Thymus (tissue), 11 donors: ENCODE data around the gene TSPAN16. TPM values are rescaled to one million over a fixed set of nuclear protein-coding genes. Genes with fewer than 3 reads are reported as not detected.
A peak's percentile ranks its signal among the peaks of the same experiment; 100 is the strongest.
"Not testable (repeated sequence)": the region's sequence is repeated elsewhere in the genome, so short reads cannot be mapped to it uniquely, and the experiment has no call there.

Source experiments
- DNase-seq, 9 donors: peaks; one replicate each; pipeline ENCODE4 v3.0.0-alpha.2; 2013; ENCODE audit warnings: low spot score in 9 of 9, low read depth in 6 of 9, missing footprints in 1 of 9
- H3K27ac ChIP-seq, 2 donors: one replicate each; pipeline ENCODE4 v1.5.1; 2013; ENCODE audit warnings: control low read depth in 1 of 2, low read depth in 1 of 2, low read length in 1 of 2, mild to moderate bottlenecking in 1 of 2, moderate library complexity in 1 of 2
- H3K27me3 ChIP-seq, 2 donors: one replicate each; pipeline ENCODE4 v1.5.1; 2013; ENCODE audit warnings: low read length in 1 of 2; ENCODE audit not compliant: control insufficient read depth in 2 of 2, insufficient read depth in 1 of 2
- H3K36me3 ChIP-seq, 2 donors: one replicate each; pipeline ENCODE4 v1.5.1; 2013; ENCODE audit warnings: low read length in 1 of 2, mild to moderate bottlenecking in 1 of 2, moderate library complexity in 1 of 2; ENCODE audit not compliant: control insufficient read depth in 2 of 2, insufficient read depth in 2 of 2
- H3K4me1 ChIP-seq, 2 donors: one replicate each; pipeline ENCODE4 v1.5.1; 2013; ENCODE audit warnings: low read length in 2 of 2; ENCODE audit not compliant: control insufficient read depth in 2 of 2, insufficient read depth in 2 of 2
- H3K4me3 ChIP-seq, 2 donors: one replicate each; pipeline ENCODE4 v1.5.1; 2013; ENCODE audit warnings: low read length in 2 of 2, control low read depth in 1 of 2, mild to moderate bottlenecking in 1 of 2
- H3K9me3 ChIP-seq, 2 donors: one replicate each; pipeline ENCODE4 v1.5.1; 2013; ENCODE audit warnings: low read length in 1 of 2, mild to moderate bottlenecking in 1 of 2; ENCODE audit not compliant: control insufficient read depth in 2 of 2, insufficient read depth in 1 of 2
- WGBS: extraction: QIAGEN DNeasy Blood & Tissue Kit; methylation state at CpG from one replicate; pipeline ENCODE4 v1.1.7; 2013; 5-methylcytosine and 5-hydroxymethylcytosine counted together
- polyA plus RNA-seq: library from polyadenylated mRNA; stranded (reverse); fragments of 200-250 nt; gene quantifications from one replicate; pipeline ENCODE4 v1.2.3, GENCODE V29; 2013
- total RNA-seq: library from RNA; stranded (reverse); fragments of 120-200 nt; gene quantifications from one replicate; pipeline ENCODE4 v1.2.4, GENCODE V29; 2013
- donor health status: healthy.

The TSPAN16 gene
- total and polyA plus RNA-seq, 2 donors, result not detected

GRCh38 chr19:11342429-11342828, 46.5 kb downstream of the TSPAN16 start:
- H3K4me3 ChIP-seq, result no peak overlapping the region
- peaks cover 0 to 10% of the 10 kb centered on the region in 2 donors for H3K36me3 ChIP-seq
- peaks cover 0 to 11% of the 10 kb centered on the region in 2 donors for H3K9me3 ChIP-seq
- WGBS, result 97% methylated on average over 3 of the region's 3 CpGs
- no peaks in the 10 kb centered on the region for H3K27me3 ChIP-seq
- no peak for DNase-seq
- H3K27ac ChIP-seq, result no peak overlapping the region
- H3K4me1 ChIP-seq, result peaks cover 16 to 55% of the 10 kb centered on the region in 2 donors

GRCh38 chr19:11345122-11345803, 49.3 kb downstream of the TSPAN16 start:
- Histone ChIP-seq H3K4me3 (peak overlapping the region; percentile 79 to 95), H3K27ac (peak overlapping the region in 1 of 2 donors; percentile 31), H3K27me3 (no peaks in the 10 kb centered on the region), H3K36me3 (peaks cover 3 to 10% of the 10 kb centered on the region in 2 donors), H3K4me1 (peaks cover 16 to 40% of the 10 kb centered on the region in 2 donors), H3K9me3 (peaks cover 4 to 22% of the 10 kb centered on the region in 2 donors)
- WGBS, result 72% methylated on average over 15 of the region's 15 CpGs
- no peak for DNase-seq

GRCh38 chr19:11346104-11346940, 50.4 kb downstream of the TSPAN16 start, which contains the start of the genes CCDC159 and TMEM205:
Gene CCDC159, plus strand, starts transcription at chr19:11346519. Its CDS starts 88 bp downstream, at chr19:11346607.
Gene TMEM205, minus strand, starts transcription at chr19:11346268. Its CDS starts 649 bp downstream, at chr19:11345619.
- Histone ChIP-seq H3K4me1 (peaks cover 16 to 40% of the 10 kb centered on the region in 2 donors), H3K36me3 (peaks cover 3 to 7% of the 10 kb centered on the region in 2 donors), H3K27ac (peak within 1 kb of the TSS; percentile 77 to 96), H3K9me3 (peaks cover 4 to 21% of the 10 kb centered on the region in 2 donors), H3K27me3 (no peaks in the 10 kb centered on the region), H3K4me3 (peak within 1 kb of the TSS; percentile 79 to 95)
- peak; percentile 93 to 100 (median 98) for DNase-seq
- under 1% methylated on average over 50 of the region's 50 CpGs for WGBS

- WGBS, result 78% methylated on average over 7 of the region's 7 CpGs
- peak in 5 of 9 donors; percentile 59 to 84 (median 67) for DNase-seq
- Histone ChIP-seq H3K4me1 (peaks cover 16 to 40% of the 10 kb centered on the region in 2 donors), H3K27me3 (no peaks in the 10 kb centered on the region), H3K27ac (peak overlapping the region in 1 of 2 donors; percentile 96), H3K9me3 (peaks cover 4 to 17% of the 10 kb centered on the region in 2 donors), H3K4me3 (no peak overlapping the region), H3K36me3 (peaks cover 2 to 3% of the 10 kb centered on the region in 2 donors)
Measured at GRCh38 chr19:11347546-11348039, 51.6 kb downstream of the TSPAN16 start.

GRCh38 chr19:11349171-11349570, 53.2 kb downstream of the TSPAN16 start:
- 97% methylated on average over 4 of the region's 4 CpGs for WGBS
- Histone ChIP-seq H3K9me3 (peaks cover 4 to 17% of the 10 kb centered on the region in 2 donors), H3K4me3 (no peak overlapping the region), H3K36me3 (peaks cover 0 to 3% of the 10 kb centered on the region in 2 donors), H3K27me3 (peaks cover 0 to 3% of the 10 kb centered on the region in 2 donors), H3K4me1 (peaks cover 16 to 37% of the 10 kb centered on the region in 2 donors), H3K27ac (no peak overlapping the region)
- DNase-seq, result no peak

- H3K4me3 ChIP-seq, H3K36me3 ChIP-seq, H3K27ac ChIP-seq, DNase-seq: not testable (repeated sequence)
- over 99% methylated on average over 4 of the region's 4 CpGs for WGBS
- Histone ChIP-seq H3K27me3 (peaks cover 0 to 46% of the 10 kb centered on the region in 2 donors), H3K9me3 (peaks cover 3 to 11% of the 10 kb centered on the region in 2 donors), H3K4me1 (peaks cover 2 to 14% of the 10 kb centered on the region in 2 donors)
Measured at GRCh38 chr19:11354102-11354501, 58.1 kb downstream of the TSPAN16 start.

GRCh38 chr19:11355160-11356073, 59.5 kb downstream of the TSPAN16 start, which contains the start of gene PLPPR2:
Gene PLPPR2, plus strand, starts transcription at chr19:11355432. Its CDS starts 2,242 bp downstream, at chr19:11357674.
- H3K36me3 ChIP-seq, result no peaks in the 10 kb centered on the region
- peaks cover 2 to 14% of the 10 kb centered on the region in 2 donors for H3K4me1 ChIP-seq
- peak in 5 of 9 donors; percentile 72 to 87 (median 80) for DNase-seq
- 8% methylated on average over 62 of the region's 62 CpGs for WGBS
- peak within 1 kb of the TSS; percentile 30 to 52 for H3K4me3 ChIP-seq
- peaks cover 0 to 59% of the 10 kb centered on the region in 2 donors for H3K27me3 ChIP-seq
- H3K27ac ChIP-seq, result no peak within 1 kb of the TSS
- peaks cover 0 to 3% of the 10 kb centered on the region in 2 donors for H3K9me3 ChIP-seq

GRCh38 chr19:11356074-11356397, 60.1 kb downstream of the TSPAN16 start:
- Histone ChIP-seq H3K9me3 (peaks cover 0 to 3% of the 10 kb centered on the region in 2 donors), H3K4me3 (peak overlapping the region in 1 of 2 donors; percentile 30), H3K27me3 (peaks cover 0 to 65% of the 10 kb centered on the region in 2 donors), H3K27ac (no peak overlapping the region), H3K4me1 (peaks cover 2 to 14% of the 10 kb centered on the region in 2 donors), H3K36me3 (no peaks in the 10 kb centered on the region)
- WGBS, result 95% methylated on average over 6 of the region's 6 CpGs
- DNase-seq, result no peak
